Activated T-cell treated with anti-CD3 and anti-CD28 coated beads, Interleukin-2, amount 50 U/mL, for 1 hour (primary cell): Measurements from ENCODE around the gene CHRDL2.
"Not testable (repeated sequence)": the region's sequence is repeated elsewhere in the genome, so short reads cannot be mapped to it uniquely, and the experiment has no call there.

ENCODE experiments used
- DNase-seq: peaks from one replicate; pipeline ENCODE4 v3.0.0-alpha.2; 2020

Gene CHRDL2

DNA sequence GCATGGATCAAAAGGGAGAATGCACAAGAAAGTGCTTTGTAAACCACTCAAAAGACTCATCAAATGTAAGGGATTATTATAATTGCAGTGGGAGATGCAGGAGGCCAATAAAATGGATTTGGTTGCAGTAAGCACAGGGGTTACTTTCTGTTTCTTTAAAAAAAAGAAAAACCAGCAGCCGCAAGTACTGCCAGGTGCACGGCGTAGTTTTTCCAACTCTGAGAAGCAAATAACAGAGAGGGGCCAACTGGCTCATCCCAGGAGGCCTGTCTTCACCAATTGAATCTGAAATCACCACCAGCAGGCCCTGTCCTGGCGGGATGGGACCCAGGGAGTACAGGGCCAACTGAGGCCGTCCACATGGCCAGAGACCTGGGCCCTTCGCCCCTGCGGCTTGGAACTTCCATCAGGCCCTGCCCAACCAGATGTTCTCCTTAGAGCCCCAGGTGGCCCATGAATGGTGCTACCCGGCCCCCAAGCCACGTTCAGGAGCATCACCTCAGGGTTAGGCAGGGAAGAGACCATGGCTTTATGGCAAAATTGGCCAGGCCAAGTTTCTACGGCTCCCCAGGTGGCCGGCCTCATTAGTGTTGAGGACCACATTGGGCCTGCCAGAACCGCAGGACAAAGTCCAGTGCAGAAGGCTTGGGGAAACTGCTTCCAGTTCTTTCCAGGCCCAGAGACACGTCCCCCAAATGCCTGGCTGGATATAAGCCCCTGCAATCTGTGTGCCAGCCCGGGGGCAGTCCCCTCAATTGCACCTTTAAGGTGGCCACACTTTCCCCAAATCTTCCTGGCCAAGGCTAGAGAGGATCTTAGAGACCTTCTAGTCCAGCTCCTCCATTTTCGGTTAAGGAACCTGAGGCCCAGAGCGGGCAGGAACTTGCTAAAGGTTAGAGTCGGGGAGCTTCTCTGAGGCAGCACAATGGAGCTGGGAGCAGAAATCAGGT lies 61.7 kb downstream of the CHRDL2 start:
- no peak for DNase-seq

DNA sequence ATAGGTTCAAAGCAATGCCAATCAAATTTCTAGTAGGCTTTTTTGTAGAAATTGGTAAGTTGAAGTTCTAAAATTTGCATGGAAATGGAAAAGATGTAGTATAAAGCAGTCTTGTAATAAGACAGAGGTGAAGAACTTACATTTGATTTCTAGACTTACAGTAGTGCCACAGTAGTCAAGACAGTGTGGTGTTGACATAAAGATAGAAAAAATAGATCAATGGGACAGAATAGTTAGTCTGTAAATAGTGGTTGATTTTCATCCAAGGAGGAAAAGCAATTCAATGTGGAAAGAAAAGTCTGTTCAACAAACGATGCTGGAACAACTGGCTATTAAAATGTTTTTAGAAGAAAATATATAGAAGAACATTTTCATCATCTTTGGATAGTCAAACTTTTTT lies 67.9 kb downstream of the CHRDL2 start:
- DNase-seq: no peak

DNA sequence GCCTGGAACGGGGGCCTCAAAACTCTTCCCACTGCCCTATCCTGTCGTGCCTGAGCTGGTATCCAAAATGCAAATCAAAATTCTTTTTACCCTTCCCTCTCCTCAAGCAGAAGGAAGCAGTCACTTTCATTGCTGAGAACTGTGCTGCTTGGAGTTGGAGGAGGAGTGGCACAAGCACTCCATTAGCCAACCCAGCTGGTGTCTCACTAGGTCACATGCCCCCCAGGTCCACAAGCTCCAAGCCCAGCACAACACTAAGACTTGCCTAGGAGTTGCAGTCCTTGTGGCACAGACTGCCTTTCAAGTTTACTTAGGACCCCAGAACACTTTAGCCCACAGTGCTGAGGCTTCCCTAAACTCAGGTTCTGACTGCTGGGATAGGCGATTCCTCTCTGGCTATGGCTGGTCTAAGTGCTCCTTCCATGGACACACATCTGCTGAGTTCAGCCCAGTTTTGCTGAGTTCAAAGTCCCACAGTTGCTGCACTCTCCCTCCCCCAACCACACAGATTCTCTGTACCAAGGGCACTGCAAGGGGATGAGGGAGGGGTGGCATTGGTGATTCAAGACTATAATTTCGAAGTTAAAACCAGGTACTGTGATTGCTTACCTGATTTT lies 68.6 kb downstream of the CHRDL2 start:
- DNase-seq: no peak

DNA sequence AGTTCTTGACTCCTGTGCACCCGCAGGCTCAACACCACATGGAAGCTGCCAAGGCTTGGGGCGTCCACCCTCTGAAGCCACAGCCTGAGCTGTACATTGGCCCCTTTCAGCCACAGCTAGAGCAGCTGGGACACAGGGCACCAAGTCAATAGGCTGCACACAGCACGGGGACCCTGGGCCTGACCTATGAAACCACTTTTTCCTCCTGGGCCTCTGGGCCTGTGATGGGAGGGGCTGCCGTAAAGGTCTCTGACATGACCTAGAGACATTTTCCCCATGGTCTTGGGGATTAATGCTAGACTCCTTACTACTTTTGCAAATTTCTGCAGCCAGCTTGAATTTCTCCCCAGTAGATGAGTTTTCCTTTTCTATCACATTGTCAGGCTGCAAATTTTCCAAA lies 72.1 kb downstream of the CHRDL2 start:
- DNase-seq: not testable (repeated sequence)

DNA sequence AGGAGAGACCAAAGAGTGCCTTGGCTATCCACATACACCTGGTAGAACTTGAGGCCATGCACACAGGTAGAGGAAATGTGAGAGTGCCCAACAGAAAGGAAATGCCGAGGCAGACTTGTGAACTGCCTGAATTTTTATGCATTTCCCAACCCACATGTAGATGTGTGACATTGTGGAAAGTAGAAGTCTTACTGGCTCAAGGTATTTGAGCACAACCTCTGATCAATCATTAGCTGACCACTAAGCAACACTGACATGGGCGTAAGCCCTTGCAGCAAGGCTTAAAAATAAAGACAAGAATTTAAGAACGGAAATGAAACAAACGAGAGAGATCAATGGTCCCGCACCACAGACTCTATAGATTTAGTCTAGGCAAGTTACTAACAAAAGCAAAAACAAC lies 76.2 kb downstream of the CHRDL2 start:
- DNase-seq: no peak

GRCh38 chr11:74650498-74650897 lies 80.7 kb downstream of the CHRDL2 start:
- DNase-seq: no peak

GRCh38 chr11:74648894-74649293 lies 82.3 kb downstream of the CHRDL2 start:
- DNase-seq: no peak

GRCh38 chr11:74647831-74648230 lies 83.4 kb downstream of the CHRDL2 start:
- no peak for DNase-seq

DNA sequence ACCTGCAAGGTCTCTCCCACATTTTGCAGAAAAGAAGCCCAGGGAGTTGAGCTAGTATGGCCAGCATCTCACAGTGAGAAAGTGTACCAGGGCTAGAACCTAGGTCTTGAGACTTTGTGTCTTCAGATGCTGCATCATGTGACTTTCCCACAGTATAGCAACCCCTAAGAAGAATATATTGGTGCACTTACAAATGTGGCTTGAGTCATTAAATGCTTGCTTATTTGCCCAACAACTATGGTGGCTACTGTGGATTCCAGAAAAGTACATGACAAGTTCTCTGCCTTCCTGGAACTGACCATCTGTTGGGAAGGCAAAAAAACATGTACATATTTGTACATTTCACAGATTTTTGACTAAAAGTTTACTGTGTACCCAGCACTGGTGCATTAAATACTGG lies 83.8 kb downstream of the CHRDL2 start:
- no peak for DNase-seq

DNA sequence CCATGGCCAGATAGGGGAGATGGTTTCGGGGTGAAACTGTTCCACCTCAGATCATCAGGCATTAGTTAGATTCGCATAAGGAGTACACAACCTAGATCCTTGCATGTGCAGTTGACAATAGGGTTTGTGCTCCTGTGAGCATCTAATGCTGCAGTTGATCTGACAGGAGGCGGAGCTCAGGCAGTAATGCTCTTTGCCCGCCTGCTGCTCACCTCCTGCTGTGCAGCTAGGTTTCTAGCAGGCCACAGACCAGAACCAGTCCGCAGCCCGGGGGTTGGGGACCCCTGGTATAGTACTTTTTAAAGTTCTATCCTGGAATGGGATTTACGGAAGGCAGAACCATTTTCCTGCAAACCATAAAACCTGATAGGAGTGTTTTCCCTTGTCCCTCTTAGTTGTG lies 84.3 kb downstream of the CHRDL2 start:
- no peak for DNase-seq
